Activated B cell treated with CpG ODN at 0.5 μM for 24 hours (primary cell): ENCODE data around the gene SLC2A11. TPM values are rescaled to one million over a fixed set of nuclear protein-coding genes. Genes with fewer than 3 reads are reported as not detected.
"Not testable (repeated sequence)": the region's sequence is repeated elsewhere in the genome, so short reads cannot be mapped to it uniquely, and the experiment has no call there.

ENCODE experiments used
- ATAC-seq: fragments of 200-7000 bp; cut with Tn5 transposase; one replicate; pipeline ENCODE4 v1.10.0; 2021; ENCODE audit warnings: low read depth, mild to moderate bottlenecking, moderate library complexity
- CTCF ChIA-PET: fragments of 350-600 bp; sonication (Branson Sonifier 250); formaldehyde crosslinking; loops from one replicate; lab custom pipeline; 2021; ENCODE audit warnings: antibody characterized with exemption; lab: Charles Lee
- POLR2A ChIA-PET: fragments of 350-600 bp; sonication (Branson Sonifier 250); formaldehyde crosslinking; loops from one replicate; lab custom pipeline; 2021; ENCODE audit warnings: antibody characterized with exemption; lab: Charles Lee
- DNase-seq: peaks from one replicate; pipeline ENCODE4 v3.0.0; 2022
- H3K27ac Mint-ChIP-seq: one replicate; pipeline ENCODE4 v1.8.0; 2020; ENCODE audit warnings: mixed read lengths
- H3K27me3 Mint-ChIP-seq: one replicate; pipeline ENCODE4 v1.8.0; 2021; ENCODE audit warnings: mixed read lengths
- H3K36me3 Mint-ChIP-seq: one replicate; pipeline ENCODE4 v1.8.0; 2021; ENCODE audit warnings: low read depth, mixed read lengths
- H3K4me1 Mint-ChIP-seq: one replicate; pipeline ENCODE4 v1.8.0; 2021; ENCODE audit warnings: mixed read lengths
- H3K4me3 Mint-ChIP-seq: one replicate; pipeline ENCODE4 v1.8.0; 2020; ENCODE audit warnings: mild to moderate bottlenecking, mixed read lengths
- H3K9me3 Mint-ChIP-seq: one replicate; pipeline ENCODE4 v1.8.0; 2020; ENCODE audit warnings: mixed read lengths
- CTCF ChIP-seq: fragments of 200-600 bp; IDR thresholded peaks from one replicate; pipeline ENCODE4 v1.8.0; 2022; ENCODE audit warnings: antibody characterized with exemption, mild to moderate bottlenecking
- intact Hi-C: fragments of 100-400 bp; cut with micrococcal nuclease; formaldehyde crosslinking; loops from one replicate; pipeline ENCODE4 v1.15.1; 2024
- total RNA-seq: library from RNA; stranded (reverse); gene quantifications from 2 replicates; pipeline ENCODE4 v1.2.3, GENCODE V29; 2022

SLC2A11 gene
- total RNA-seq, 1 donor from 2014 or later: 30.2 TPM

DNA sequence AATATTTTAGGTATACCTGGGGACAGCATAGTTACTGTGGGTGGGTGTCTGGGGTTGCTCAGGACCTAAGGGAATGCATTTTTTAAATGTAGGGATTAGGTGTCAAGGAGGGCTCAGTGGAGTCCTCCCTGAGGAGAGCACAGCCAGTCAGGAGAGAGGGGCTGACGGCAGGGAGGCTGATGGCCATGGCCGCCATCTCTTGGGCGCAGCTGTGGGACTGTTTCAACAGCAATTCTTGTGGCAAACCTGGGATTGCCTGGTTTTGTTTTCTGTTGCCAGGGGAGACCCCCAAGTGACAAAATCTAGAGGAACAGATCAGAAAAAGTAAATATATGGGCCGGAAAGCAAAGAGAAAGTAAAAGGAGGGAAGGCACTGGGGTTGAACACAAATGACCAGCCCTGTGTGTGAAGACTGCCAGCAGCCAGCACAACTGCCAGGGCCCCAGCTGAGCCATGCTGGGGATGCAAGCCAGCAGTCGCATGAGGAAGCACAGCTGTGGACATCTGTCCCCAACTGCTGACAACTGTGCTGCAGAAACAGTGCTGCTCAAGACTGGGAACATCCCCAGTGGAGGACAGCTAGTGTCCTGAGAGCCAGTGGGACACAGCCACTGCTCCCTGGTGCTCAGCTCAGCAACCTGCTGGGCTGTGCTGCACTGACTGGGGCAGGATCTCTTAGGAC is 47.0 kb downstream of the SLC2A11 start:
- Mint-ChIP-seq H3K9me3 (no peaks in the 10 kb centered on the region), H3K4me3 (no peak overlapping the region), H3K27me3 (no peaks in the 10 kb centered on the region), H3K4me1 (no peaks in the 10 kb centered on the region), H3K27ac (no peak overlapping the region), H3K36me3 (peaks cover 9% of the 10 kb centered on the region)
- DNase-seq (no peak), ATAC-seq (no peak)
- intact Hi-C loops: no loop called here
- POLR2A ChIA-PET: interaction anchor here (0.6 kb wide), 1 partner anchor 13 kb away, joined by 3 read pairs; no protein-coding TSS in a partner anchor
- CTCF ChIA-PET: no interaction called here
- no peak for TF ChIP-seq CTCF

GRCh38 chr22:23906641-23907040 is 49.0 kb downstream of the SLC2A11 start:
- Mint-ChIP-seq H3K4me1 (no peaks in the 10 kb centered on the region), H3K36me3 (no peaks in the 10 kb centered on the region), H3K27me3 (no peaks in the 10 kb centered on the region), H3K9me3 (no peaks in the 10 kb centered on the region), H3K4me3 (no peak overlapping the region), H3K27ac (no peak overlapping the region)
- ChIA-PET POLR2A (interaction anchor here (0.6 kb wide), 1 partner anchor 19 kb away, joined by 6 read pairs; no protein-coding TSS in a partner anchor), CTCF (no interaction called here)
- DNase-seq (no peak), ATAC-seq (no peak)
- intact Hi-C loops: no loop called here
- TF ChIP-seq CTCF: no peak

DNA sequence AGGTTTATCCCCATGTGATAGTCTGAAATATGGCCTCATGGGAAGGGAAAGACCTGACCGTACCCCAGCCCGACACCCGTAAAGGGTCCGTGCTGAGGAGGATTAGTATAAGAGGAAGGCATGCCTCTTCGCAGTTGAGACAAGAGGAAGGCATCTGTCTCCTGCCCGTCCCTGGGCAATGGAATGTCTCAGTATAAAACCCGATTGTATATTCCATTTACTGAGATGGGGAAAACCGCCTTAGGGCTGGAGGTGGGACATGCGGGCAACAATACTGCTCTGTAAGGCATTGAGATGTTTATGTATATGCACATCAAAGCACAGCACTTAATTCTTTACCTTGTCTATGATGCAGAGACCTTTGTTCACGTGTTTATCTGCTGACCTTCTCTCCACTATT is 49.7 kb downstream of the SLC2A11 start:
- H3K9me3 Mint-ChIP-seq, intact Hi-C loops, DNase-seq, H3K27me3 Mint-ChIP-seq, H3K4me3 Mint-ChIP-seq, CTCF ChIA-PET, ATAC-seq, H3K27ac Mint-ChIP-seq, H3K36me3 Mint-ChIP-seq, POLR2A ChIA-PET, H3K4me1 Mint-ChIP-seq: not testable (repeated sequence)

DNA sequence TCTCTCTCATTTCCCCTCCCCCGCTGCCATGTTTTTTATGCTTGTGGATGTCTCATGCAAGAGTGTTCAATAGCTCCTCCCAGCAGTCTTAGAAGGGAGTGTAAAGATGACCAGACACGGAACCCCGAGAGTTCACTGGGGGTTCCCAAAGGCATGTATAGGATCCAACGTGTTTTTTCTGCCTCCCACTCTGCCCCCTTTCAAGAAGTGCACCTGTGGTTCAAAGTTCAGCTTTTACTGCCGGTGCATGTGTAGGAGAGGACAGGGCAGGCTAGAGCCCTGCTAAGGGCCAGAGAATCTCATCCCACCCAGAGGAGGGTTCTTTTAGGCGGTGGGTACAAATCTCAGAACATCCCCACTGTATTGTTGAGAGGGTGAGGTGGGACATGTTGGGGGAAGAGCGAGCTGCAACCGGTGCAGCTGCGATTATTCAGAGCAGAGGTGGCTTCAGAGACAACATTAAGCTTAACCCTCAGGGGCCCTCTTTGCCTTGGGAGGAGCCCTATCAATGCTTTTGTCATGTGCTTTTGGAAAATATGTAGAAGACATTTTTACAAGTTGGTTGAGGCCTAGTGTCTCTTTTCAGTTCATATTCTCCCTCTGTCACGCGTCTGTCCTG is 51.0 kb downstream of the SLC2A11 start:
- Mint-ChIP-seq H3K27ac (no peak overlapping the region), H3K36me3 (peaks cover 1% of the 10 kb centered on the region), H3K4me3 (no peak overlapping the region), H3K27me3 (no peaks in the 10 kb centered on the region), H3K4me1 (peaks cover 7% of the 10 kb centered on the region), H3K9me3 (no peaks in the 10 kb centered on the region)
- ChIA-PET POLR2A (interaction anchor here (1.1 kb wide), 1 partner anchor 15 kb away, joined by 3 read pairs; the partner anchor contains the start of gene MIF), CTCF (no interaction called here)
- TF ChIP-seq CTCF: no peak
- intact Hi-C loops: no loop called here
- DNase-seq (no peak), ATAC-seq (no peak)

- Mint-ChIP-seq H3K36me3 (peaks cover 2% of the 10 kb centered on the region), H3K27me3 (no peaks in the 10 kb centered on the region), H3K4me1 (peaks cover 14% of the 10 kb centered on the region), H3K9me3 (no peaks in the 10 kb centered on the region), H3K4me3 (no peak overlapping the region), H3K27ac (no peak overlapping the region)
- ATAC-seq: no peak
- ChIA-PET POLR2A (interaction anchor here (0.9 to 1.7 kb wide), 2 partner anchors 13 to 15 kb away, joined by 3 to 5 read pairs; partner anchors contain the start of gene MIF), CTCF (no interaction called here)
- DNase-seq: no peak
- TF ChIP-seq CTCF: no peak
- intact Hi-C loops: no loop called here
Measured at GRCh38 chr22:23909296-23909898, 51.7 kb downstream of the SLC2A11 start.
